ENCODE measurements around the gene SAMD7. TPM values are rescaled to one million over a fixed set of nuclear protein-coding genes. Genes with fewer than 3 reads are reported as not detected.

Gene SAMD7
- total RNA-seq, 1 donor: not detected

DNA sequence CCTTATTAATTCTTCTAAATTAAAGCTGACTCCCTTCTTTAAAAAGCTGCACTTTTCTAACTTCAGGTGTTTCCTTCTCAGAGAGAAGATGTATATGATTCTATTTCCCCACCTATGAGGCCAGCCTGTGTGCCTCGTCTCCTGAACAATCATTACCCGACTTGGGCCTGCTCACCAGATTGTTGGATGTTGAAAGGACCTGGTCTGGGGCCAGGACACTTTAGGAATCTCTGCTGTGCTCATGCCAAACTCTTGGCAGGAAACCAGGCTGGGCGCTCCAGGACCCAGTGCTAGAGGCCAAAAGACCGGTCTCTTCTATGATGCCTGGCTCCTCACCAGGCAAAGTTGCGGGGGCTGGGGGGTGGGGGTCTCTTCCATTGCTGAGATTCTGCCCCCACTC, 24.7 kb upstream of the SAMD7 start:
- TF ChIP-seq, protein P1, sequence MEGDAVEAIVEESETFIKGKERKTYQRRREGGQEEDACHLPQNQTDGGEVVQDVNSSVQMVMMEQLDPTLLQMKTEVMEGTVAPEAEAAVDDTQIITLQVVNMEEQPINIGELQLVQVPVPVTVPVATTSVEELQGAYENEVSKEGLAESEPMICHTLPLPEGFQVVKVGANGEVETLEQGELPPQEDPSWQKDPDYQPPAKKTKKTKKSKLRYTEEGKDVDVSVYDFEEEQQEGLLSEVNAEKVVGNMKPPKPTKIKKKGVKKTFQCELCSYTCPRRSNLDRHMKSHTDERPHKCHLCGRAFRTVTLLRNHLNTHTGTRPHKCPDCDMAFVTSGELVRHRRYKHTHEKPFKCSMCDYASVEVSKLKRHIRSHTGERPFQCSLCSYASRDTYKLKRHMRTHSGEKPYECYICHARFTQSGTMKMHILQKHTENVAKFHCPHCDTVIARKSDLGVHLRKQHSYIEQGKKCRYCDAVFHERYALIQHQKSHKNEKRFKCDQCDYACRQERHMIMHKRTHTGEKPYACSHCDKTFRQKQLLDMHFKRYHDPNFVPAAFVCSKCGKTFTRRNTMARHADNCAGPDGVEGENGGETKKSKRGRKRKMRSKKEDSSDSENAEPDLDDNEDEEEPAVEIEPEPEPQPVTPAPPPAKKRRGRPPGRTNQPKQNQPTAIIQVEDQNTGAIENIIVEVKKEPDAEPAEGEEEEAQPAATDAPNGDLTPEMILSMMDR (IDR thresholded peaks at IDR 0.05; ENCODE audit: insufficient read depth, low read length): no peak
- no peak overlapping the region for H3K4me3 ChIP-seq (ENCODE audit: low read depth, low read length)
- DNase-seq (ENCODE audit: low read depth): peak; percentile 80

DNA sequence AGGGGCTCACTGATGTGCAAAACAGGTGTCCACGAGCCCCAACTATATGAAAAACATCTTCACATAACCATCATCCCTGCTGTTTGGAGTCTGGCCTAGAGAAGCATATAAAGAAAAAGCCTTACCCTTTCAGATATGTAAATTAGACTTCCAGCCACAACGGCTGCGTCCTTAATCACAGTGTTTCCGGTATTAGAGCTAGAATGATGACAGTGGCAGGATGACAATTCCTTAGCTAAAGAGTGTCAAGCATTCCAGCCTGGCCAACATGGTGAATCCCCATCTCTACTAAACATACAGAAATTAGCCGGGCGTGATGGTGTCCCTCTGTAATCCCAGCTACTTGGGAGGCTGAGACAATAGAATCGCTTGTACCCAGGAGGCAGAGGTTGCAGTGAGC, 19.5 kb upstream of the SAMD7 start:
- TF ChIP-seq, protein P1 (IDR thresholded peaks at IDR 0.05; ENCODE audit: insufficient read depth, low read length): no peak
- no peak for DNase-seq (ENCODE audit: low read depth)
- no peak overlapping the region for H3K4me3 ChIP-seq (ENCODE audit: low read depth, low read length)

- TF ChIP-seq, protein P1 (IDR thresholded peaks at IDR 0.05; ENCODE audit: insufficient read depth, low read length): no peak
- DNase-seq (ENCODE audit: low read depth): peak; percentile 19
- H3K4me3 ChIP-seq (ENCODE audit: low read depth, low read length): no peak overlapping the region
Observed at GRCh38 chr3:169894110-169894509, 17.3 kb upstream of the SAMD7 start.

GRCh38 chr3:169895072-169895471, 16.3 kb upstream of the SAMD7 start:
- DNase-seq (ENCODE audit: low read depth): no peak
- H3K4me3 ChIP-seq (ENCODE audit: low read depth, low read length): no peak overlapping the region
- TF ChIP-seq, protein P1 (IDR thresholded peaks at IDR 0.05; ENCODE audit: insufficient read depth, low read length): no peak

- H3K4me3 ChIP-seq (ENCODE audit: low read depth, low read length): no peak overlapping the region
- TF ChIP-seq, protein P1 (IDR thresholded peaks at IDR 0.05; ENCODE audit: insufficient read depth, low read length): no peak
- DNase-seq (ENCODE audit: low read depth): no peak
Observed at GRCh38 chr3:169897284-169897683, 14.1 kb upstream of the SAMD7 start.

- H3K4me3 ChIP-seq (ENCODE audit: low read depth, low read length): no peak overlapping the region
- no peak for DNase-seq (ENCODE audit: low read depth)
- TF ChIP-seq, protein P1 (IDR thresholded peaks at IDR 0.05; ENCODE audit: insufficient read depth, low read length): no peak
Observed at GRCh38 chr3:169901453-169901852, 9.9 kb upstream of the SAMD7 start.

- no peak overlapping the region for H3K4me3 ChIP-seq (ENCODE audit: low read depth, low read length)
- no peak for DNase-seq (ENCODE audit: low read depth)
- TF ChIP-seq, protein P1 (IDR thresholded peaks at IDR 0.05; ENCODE audit: insufficient read depth, low read length): no peak
Observed at GRCh38 chr3:169905404-169905803, 6.0 kb upstream of the SAMD7 start.
